Kidney (tissue), 14 donors: Measurements from ENCODE around the gene NOD1. TPM values are rescaled to one million over a fixed set of nuclear protein-coding genes. Genes with fewer than 3 reads are reported as not detected.

Experiments
- DNase-seq, 5 donors: peaks; one replicate each; pipeline ENCODE4 v3.0.0-alpha.2; 2013 to 2020
- FAIRE-seq: peaks from 2 replicates; lab custom pipeline; 2012; peaks lifted over from hg19 to GRCh38; lab: Jason Lieb, UNC
- H3K27ac ChIP-seq, 2 donors: one replicate each; pipeline ENCODE4 v1.7.0; 2013; ENCODE audit warnings: low read depth in 2 of 2, low read length in 2 of 2, inconsistent platforms in 1 of 2
- H3K27me3 ChIP-seq: one replicate; pipeline ENCODE4 v1.7.1; 2013; ENCODE audit warnings: low read length, inconsistent platforms; ENCODE audit not compliant: control insufficient read depth, insufficient read depth
- H3K36me3 ChIP-seq, 3 donors: one replicate each; pipeline versions ENCODE4 v1.7.0 to v1.7.1; 2013; ENCODE audit warnings: low read length in 3 of 3, control low read depth in 1 of 3, inconsistent platforms in 1 of 3; ENCODE audit not compliant: insufficient read depth in 3 of 3, control insufficient read depth in 2 of 3
- H3K4me1 ChIP-seq, 3 donors: one replicate each; pipeline versions ENCODE4 v1.7.0 to v1.7.1; 2013; ENCODE audit warnings: low read length in 3 of 3, inconsistent platforms in 1 of 3, low read depth in 1 of 3; ENCODE audit not compliant: control insufficient read depth in 2 of 3, insufficient read depth in 2 of 3
- H3K4me3 ChIP-seq, 3 donors: one replicate each; pipeline versions ENCODE4 v1.7.0 to v1.8.1; 2013; ENCODE audit warnings: low read length in 3 of 3, control low read depth in 1 of 3, inconsistent platforms in 1 of 3
- H3K9ac ChIP-seq, 3 donors: one replicate each; pipeline versions ENCODE4 v1.7.0 to v1.7.1; 2013; ENCODE audit warnings: low read length in 3 of 3, control low read depth in 1 of 3, inconsistent platforms in 1 of 3
- H3K9me3 ChIP-seq, 3 donors: one replicate each; pipeline versions ENCODE4 v1.7.0 to v1.7.1; 2013; ENCODE audit warnings: low read length in 3 of 3, control low read depth in 1 of 3, inconsistent platforms in 1 of 3; ENCODE audit not compliant: control insufficient read depth in 2 of 3, insufficient read depth in 1 of 3
- CTCF ChIP-seq: IDR thresholded peaks from 3 replicates; pipeline ENCODE4 v1.5.1; 2012; ENCODE audit warnings: mild to moderate bottlenecking, moderate library complexity, borderline replicate concordance; ENCODE audit not compliant: insufficient read depth; ENCODE audit errors: extremely low read depth
- intact Hi-C: fragments of 100-400 bp; cut with DNase I; formaldehyde crosslinking; loops from one replicate; pipeline ENCODE4 v1.11.1; 2022
- polyA plus RNA-seq: library from polyadenylated mRNA; stranded (reverse); fragments of 350-450 nt; fragmentation: Illumina TruSeq; extraction: RNeasy Lipid Tissue Mini Kit (QIAGEN cat#74804); gene quantifications from one replicate; pipeline ENCODE4 v1.2.3, GENCODE V29; 2014; ENCODE audit warnings: low read depth, low replicate concordance; ENCODE audit not compliant: insufficient read depth
- total RNA-seq: library from RNA; stranded (reverse); fragmentation: NEBNext Ultra II Directional; extraction: Animal tissue kit (Norgen Biotek cat#: 25700); gene quantifications from one replicate; pipeline ENCODE4 v1.2.1, GENCODE V29; 2021
- donor health status: control.
- donor health status: control.
- donor health status: control.
- donor health status: control.
- donor health status: control.
- donor health status: DM: yes; HTN: yes; CAD: no.
- donor health status: Normal renal cell carcinoma (clear cell type).

Gene NOD1
- total and polyA plus RNA-seq, 2 donors from 2014 or later, result 3.8 to 15.6 TPM

GRCh38 chr7:30472784-30473775 is 5.5 kb downstream of the NOD1 start:
- Histone ChIP-seq H3K9me3 (no peaks in the 10 kb centered on the region), H3K36me3 (no peaks in the 10 kb centered on the region), H3K4me1 (peaks cover 14 to 39% (median 18%) of the 10 kb centered on the region in 3 donors), H3K27ac (no peak overlapping the region), H3K27me3 (no peaks in the 10 kb centered on the region), H3K4me3 (no peak overlapping the region), H3K9ac (no peak overlapping the region)
- intact Hi-C loops, result no loop called here
- DNase-seq (no peak), FAIRE-seq (no peak)
- no peak for TF ChIP-seq CTCF

GRCh38 chr7:30472081-30472783 is 6.4 kb downstream of the NOD1 start:
- FAIRE-seq (no peak), DNase-seq (no peak)
- no peak for TF ChIP-seq CTCF
- no peaks in the 10 kb centered on the region for H3K9me3 ChIP-seq
- H3K27ac ChIP-seq, result no peak overlapping the region
- intact Hi-C loops, result no loop called here
- peaks cover 14 to 35% (median 18%) of the 10 kb centered on the region in 3 donors for H3K4me1 ChIP-seq
- H3K36me3 ChIP-seq, result no peaks in the 10 kb centered on the region
- H3K4me3 ChIP-seq, result no peak overlapping the region
- no peak overlapping the region for H3K9ac ChIP-seq
- H3K27me3 ChIP-seq, result no peaks in the 10 kb centered on the region

- Histone ChIP-seq H3K9me3 (no peaks in the 10 kb centered on the region), H3K36me3 (no peaks in the 10 kb centered on the region), H3K4me1 (peaks cover 12 to 26% (median 13%) of the 10 kb centered on the region in 3 donors), H3K27ac (peak overlapping the region in 1 of 2 donors; percentile 86), H3K27me3 (no peaks in the 10 kb centered on the region), H3K4me3 (no peak overlapping the region), H3K9ac (no peak overlapping the region)
- DNase-seq (no peak), FAIRE-seq (no peak)
- TF ChIP-seq CTCF, result no peak
- intact Hi-C loops, result no loop called here
Observed at GRCh38 chr7:30471205-30471604, 7.4 kb downstream of the NOD1 start.
